CD4-positive, CD25-positive, alpha-beta regulatory T cell (primary cell): ENCODE results near the gene CCDC9. TPM values are rescaled to one million over a fixed set of nuclear protein-coding genes. Genes with fewer than 3 reads are reported as not detected.

ENCODE experiments used
- ATAC-seq, 2 donors: fragments of 150-1000 bp; cut with Tn5 transposase; one replicate each; pipeline ENCODE4 v1.10.0; 2021; ENCODE audit warnings: low read depth in 2 of 2, moderate number of reproducible peaks in 2 of 2, moderate library complexity in 1 of 2
- DNase-seq, 3 donors: peaks; one replicate each; pipeline versions ENCODE4 v3.0.0 to v3.0.0-alpha.2; 2012 to 2022; ENCODE audit warnings: mixed read lengths in 1 of 3
- H3K27ac ChIP-seq: one replicate; pipeline ENCODE4 v1.7.0; 2013; ENCODE audit warnings: mild to moderate bottlenecking, low read length; ENCODE audit not compliant: insufficient read depth, poor library complexity, severe bottlenecking
- H3K27me3 ChIP-seq: one replicate; pipeline ENCODE4 v1.7.0; 2013; ENCODE audit warnings: low read length; ENCODE audit not compliant: control insufficient read depth, insufficient read depth
- H3K36me3 ChIP-seq: one replicate; pipeline ENCODE4 v1.7.0; 2013; ENCODE audit warnings: mild to moderate bottlenecking, low read length, moderate library complexity; ENCODE audit not compliant: control insufficient read depth, insufficient read depth
- H3K4me1 ChIP-seq: 2 replicates; pipeline ENCODE4 v1.7.0; 2013; ENCODE audit warnings: mild to moderate bottlenecking, low read length; ENCODE audit not compliant: insufficient read depth, control insufficient read depth, poor library complexity, severe bottlenecking
- H3K4me3 ChIP-seq: one replicate; pipeline ENCODE4 v1.7.0; 2013; ENCODE audit warnings: low read depth, mild to moderate bottlenecking, low read length, moderate library complexity
- H3K9me3 ChIP-seq, 2 experiments: 1 replicate in 1 of 2; 2 replicates in 1 of 2; pipeline ENCODE4 v1.7.0; 2013; ENCODE audit warnings: low read length in 2 of 2, mild to moderate bottlenecking in 1 of 2, moderate library complexity in 1 of 2; ENCODE audit not compliant: control insufficient read depth in 2 of 2
- H3K27ac Mint-ChIP-seq, 3 donors: one replicate each; pipeline ENCODE4 v1.8.0; 2020 to 2022; ENCODE audit warnings: mild to moderate bottlenecking in 3 of 3, mixed read lengths in 3 of 3, moderate library complexity in 2 of 3
- H3K27me3 Mint-ChIP-seq: one replicate; pipeline ENCODE4 v1.8.0; 2022; ENCODE audit warnings: mild to moderate bottlenecking, mixed read lengths
- H3K36me3 Mint-ChIP-seq: one replicate; pipeline ENCODE4 v1.8.0; 2020; ENCODE audit warnings: mixed read lengths
- H3K4me1 Mint-ChIP-seq, 4 donors: one replicate each; pipeline ENCODE4 v1.8.0; 2020 to 2022; ENCODE audit warnings: mixed read lengths in 4 of 4, mild to moderate bottlenecking in 1 of 4
- H3K4me3 Mint-ChIP-seq, 4 donors: one replicate each; pipeline ENCODE4 v1.8.0; 2020 to 2022; ENCODE audit warnings: mild to moderate bottlenecking in 4 of 4, mixed read lengths in 4 of 4, moderate library complexity in 3 of 4
- H3K9me3 Mint-ChIP-seq, 7 donors: one replicate each; pipeline ENCODE4 v1.8.0; 2020 to 2022; ENCODE audit warnings: mixed read lengths in 7 of 7, mild to moderate bottlenecking in 3 of 7, moderate library complexity in 2 of 7
- polyA plus RNA-seq, 4 donors: library from polyadenylated mRNA; unstranded; fragments of 300-500 nt; fragmentation: Illumina TruSeq; gene quantifications; one replicate each; pipeline ENCODE4 v1.2.3, GENCODE V29; 2021
- total RNA-seq: library from RNA; stranded (reverse); gene quantifications from one replicate; pipeline ENCODE4 v1.2.3, GENCODE V29; 2022

CCDC9 gene
- total and polyA plus RNA-seq, 5 donors from 2014 or later = 7.3 to 44.1 (median 12.7) TPM

GRCh38 chr19:47230054-47230920 is 26.0 kb upstream of the CCDC9 start:
- H3K27ac Mint-ChIP-seq = no peak overlapping the region
- peak overlapping the region in 3 of 4 donors; percentile 21 to 68 (median 46) for H3K4me3 Mint-ChIP-seq
- Histone ChIP-seq H3K36me3 (no peaks in the 10 kb centered on the region), H3K4me3 (peak overlapping the region; percentile 89), H3K4me1 (peaks cover 53% of the 10 kb centered on the region), H3K9me3 (no peaks in the 10 kb centered on the region), H3K27ac (peak overlapping the region; percentile 88), H3K27me3 (no peaks in the 10 kb centered on the region)
- peak; percentile 74 to 82 (median 81) for DNase-seq
- no peaks in the 10 kb centered on the region for H3K36me3 Mint-ChIP-seq
- peaks cover 0 to 36% (median 21%) of the 10 kb centered on the region in 4 donors for H3K4me1 Mint-ChIP-seq
- no peaks in the 10 kb centered on the region for H3K27me3 Mint-ChIP-seq
- ATAC-seq = peak; percentile 19 to 22
- no peaks in the 10 kb centered on the region for H3K9me3 Mint-ChIP-seq

DNA sequence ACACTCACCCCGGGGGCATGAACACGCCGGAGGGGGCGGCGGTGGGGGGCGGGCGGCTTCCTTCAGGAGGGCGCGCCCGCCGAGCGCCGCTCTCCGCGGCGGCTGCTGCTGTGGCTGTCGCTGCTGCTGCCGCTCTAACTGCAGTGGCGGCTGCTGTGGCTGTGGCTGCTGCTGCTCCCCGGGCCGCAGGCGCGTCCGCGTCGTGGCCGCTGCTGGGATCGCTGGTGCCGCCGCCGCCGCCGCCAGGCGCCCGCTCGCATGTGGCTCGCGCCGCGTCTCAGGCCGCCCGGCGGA is 25.5 kb upstream of the CCDC9 start, which contains the start of gene BBC3:
Gene BBC3, minus strand, starts transcription at position 279 of the 294 bp plus-strand sequence. CDS start 2,768 bp downstream, outside the sequence.
- H3K9me3 Mint-ChIP-seq = no peaks in the 10 kb centered on the region

GRCh38 chr19:47231215-47232054 is 24.9 kb upstream of the CCDC9 start:
- no peaks in the 10 kb centered on the region for H3K36me3 Mint-ChIP-seq
- Histone ChIP-seq H3K4me3 (peak overlapping the region; percentile 59), H3K27me3 (no peaks in the 10 kb centered on the region), H3K36me3 (no peaks in the 10 kb centered on the region), H3K4me1 (peaks cover 46% of the 10 kb centered on the region), H3K9me3 (no peaks in the 10 kb centered on the region), H3K27ac (peak overlapping the region; percentile 73)
- H3K4me1 Mint-ChIP-seq = peaks cover 0 to 31% (median 17%) of the 10 kb centered on the region in 4 donors
- no peaks in the 10 kb centered on the region for H3K9me3 Mint-ChIP-seq
- peak overlapping the region; percentile 66 to 96 (median 85) for H3K27ac Mint-ChIP-seq
- peak; percentile 56 to 61 for ATAC-seq
- H3K4me3 Mint-ChIP-seq = peak overlapping the region; percentile 84 to 88 (median 84)
- H3K27me3 Mint-ChIP-seq = no peaks in the 10 kb centered on the region
- DNase-seq = peak; percentile 83 to 92 (median 92)

More for the DNA sequence above, 25.5 kb upstream of the CCDC9 start, which contains the start of gene BBC3:
- Histone ChIP-seq H3K27ac (peak within 1 kb of the TSS; percentile 88), H3K4me1 (peaks cover 49% of the 10 kb centered on the region), H3K9me3 (no peaks in the 10 kb centered on the region), H3K4me3 (peak within 1 kb of the TSS; percentile 89), H3K36me3 (no peaks in the 10 kb centered on the region), H3K27me3 (no peaks in the 10 kb centered on the region)
- no peaks in the 10 kb centered on the region for H3K27me3 Mint-ChIP-seq
- DNase-seq (no peak), ATAC-seq (no peak)
- H3K4me1 Mint-ChIP-seq = peaks cover 0 to 31% (median 17%) of the 10 kb centered on the region in 4 donors
- H3K4me3 Mint-ChIP-seq = peak within 1 kb of the TSS; percentile 84 to 88 (median 84)
- peak within 1 kb of the TSS; percentile 66 to 96 (median 85) for H3K27ac Mint-ChIP-seq
- H3K36me3 Mint-ChIP-seq = no peaks in the 10 kb centered on the region

DNA sequence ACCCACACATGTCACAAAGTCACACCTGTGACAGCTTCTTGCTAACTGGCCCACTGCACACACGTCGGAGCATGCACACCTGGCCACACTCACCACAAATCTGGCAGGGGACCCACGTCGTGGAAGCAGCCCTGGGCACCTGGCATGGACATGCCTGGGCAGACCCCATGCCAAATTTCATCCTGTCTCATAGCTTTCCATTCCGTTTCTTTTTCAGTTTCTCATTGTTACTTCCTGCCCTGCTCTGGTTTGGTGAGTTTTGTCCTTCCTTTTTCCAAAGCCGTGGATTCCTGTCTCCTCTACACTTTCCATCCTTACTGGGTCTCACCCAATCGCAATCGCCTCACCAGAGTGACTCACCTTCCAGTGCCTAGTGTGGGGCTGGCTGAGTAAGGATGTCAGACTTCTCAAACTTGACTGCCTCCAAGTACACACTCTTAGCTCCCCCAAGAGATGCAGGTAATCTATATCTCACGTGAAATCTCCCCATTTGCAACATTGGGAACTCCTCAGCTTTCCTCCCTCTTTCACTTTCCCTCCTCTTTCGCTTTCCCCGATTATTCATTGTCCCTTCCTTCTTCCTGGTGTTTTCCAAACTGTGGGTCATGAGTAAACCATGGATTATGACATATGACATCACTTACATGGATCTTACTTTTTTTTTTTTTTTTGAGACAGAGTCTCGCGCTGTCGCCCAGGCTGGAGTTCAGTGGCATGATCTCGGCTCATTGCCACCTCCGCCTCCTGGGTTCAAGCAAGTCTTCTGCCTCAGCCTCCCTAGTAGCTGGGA is 23.7 kb upstream of the CCDC9 start:
- H3K36me3 Mint-ChIP-seq = no peaks in the 10 kb centered on the region
- peak in 1 of 3 donors; percentile 48 for DNase-seq
- H3K27ac Mint-ChIP-seq = peak overlapping the region; percentile 85 to 96 (median 96)
- Histone ChIP-seq H3K27me3 (no peaks in the 10 kb centered on the region), H3K36me3 (no peaks in the 10 kb centered on the region), H3K4me1 (peaks cover 34% of the 10 kb centered on the region), H3K27ac (no peak overlapping the region), H3K4me3 (no peak overlapping the region), H3K9me3 (no peaks in the 10 kb centered on the region)
- H3K4me1 Mint-ChIP-seq = peaks cover 0 to 22% (median 15%) of the 10 kb centered on the region in 4 donors
- H3K9me3 Mint-ChIP-seq = no peaks in the 10 kb centered on the region
- ATAC-seq = no peak
- no peaks in the 10 kb centered on the region for H3K27me3 Mint-ChIP-seq
- peak overlapping the region; percentile 84 to 88 (median 84) for H3K4me3 Mint-ChIP-seq

DNA sequence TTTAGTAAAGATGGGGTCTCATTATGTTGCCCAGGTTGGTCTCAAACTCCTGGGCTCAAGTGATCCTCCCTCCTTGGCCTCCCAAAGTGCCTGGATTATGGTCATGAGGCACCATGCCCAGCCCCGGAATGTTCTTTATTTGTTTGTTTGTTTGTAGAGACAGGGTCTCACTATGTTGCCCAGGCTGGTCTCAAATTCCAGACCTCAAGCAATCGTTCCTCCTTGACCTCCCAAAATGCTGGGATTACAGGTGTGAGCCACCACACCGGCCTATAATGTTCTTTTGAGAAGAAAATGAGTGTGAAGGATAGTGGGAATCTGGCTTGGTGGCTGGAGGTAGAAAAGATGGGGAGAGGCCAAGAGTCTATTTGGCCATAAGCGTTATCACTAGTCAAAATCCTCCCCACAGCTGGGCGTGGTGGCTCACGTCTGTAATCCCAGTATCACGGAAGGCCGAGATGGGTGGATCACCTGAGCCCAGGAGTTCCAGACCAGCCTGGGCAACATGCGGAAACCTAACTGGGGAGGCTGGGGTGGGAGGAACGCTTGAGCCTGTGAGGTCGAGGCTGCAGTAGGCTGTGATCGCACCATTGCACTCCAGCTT is 20.2 kb upstream of the CCDC9 start:
- Histone ChIP-seq H3K36me3 (no peaks in the 10 kb centered on the region), H3K27ac (no peak overlapping the region), H3K9me3 (no peaks in the 10 kb centered on the region), H3K4me3 (no peak overlapping the region), H3K4me1 (peaks cover 33% of the 10 kb centered on the region), H3K27me3 (no peaks in the 10 kb centered on the region)
- ATAC-seq = no peak
- Mint-ChIP-seq H3K36me3 (no peaks in the 10 kb centered on the region), H3K4me3 (peak overlapping the region in 2 of 4 donors; percentile 0 to 81), H3K27me3 (peaks cover 5% of the 10 kb centered on the region), H3K9me3 (no peaks in the 10 kb centered on the region), H3K4me1 (peaks cover 6 to 38% (median 19%) of the 10 kb centered on the region in 4 donors), H3K27ac (peak overlapping the region in 1 of 3 donors; percentile 91)
- DNase-seq = no peak

- peaks cover 5% of the 10 kb centered on the region for H3K27me3 Mint-ChIP-seq
- H3K27ac ChIP-seq = no peak overlapping the region
- no peaks in the 10 kb centered on the region for H3K36me3 ChIP-seq
- peak overlapping the region; percentile 85 to 93 (median 88) for H3K4me3 Mint-ChIP-seq
- H3K27ac Mint-ChIP-seq = peak overlapping the region; percentile 83 to 97 (median 90)
- no peaks in the 10 kb centered on the region for H3K9me3 ChIP-seq
- no peaks in the 10 kb centered on the region for H3K9me3 Mint-ChIP-seq
- peak in 1 of 2 donors; percentile 15 for ATAC-seq
- peak in 2 of 3 donors; percentile 36 to 67 for DNase-seq
- peaks cover 9 to 28% (median 11%) of the 10 kb centered on the region in 4 donors for H3K4me1 Mint-ChIP-seq
- no peaks in the 10 kb centered on the region for H3K36me3 Mint-ChIP-seq
- peaks cover 34% of the 10 kb centered on the region for H3K4me1 ChIP-seq
- peak overlapping the region; percentile 67 for H3K4me3 ChIP-seq
- H3K27me3 ChIP-seq = no peaks in the 10 kb centered on the region
Measured at GRCh38 chr19:47239152-47239551, 17.2 kb upstream of the CCDC9 start.
